Stimulated activated CD8-positive, alpha-beta memory T cell treated with anti-CD3 and anti-CD28 coated beads, Interleukin-12 subunit alpha, Interleukin-12 subunit beta, amount 100 ng/mL, for 24 hours (primary cell): ENCODE results near the gene LIMS2.

ENCODE experiments used
- DNase-seq: peaks from one replicate; pipeline ENCODE4 v3.0.0-alpha.2; 2020; ENCODE audit errors: extremely low read depth

Gene LIMS2

DNA sequence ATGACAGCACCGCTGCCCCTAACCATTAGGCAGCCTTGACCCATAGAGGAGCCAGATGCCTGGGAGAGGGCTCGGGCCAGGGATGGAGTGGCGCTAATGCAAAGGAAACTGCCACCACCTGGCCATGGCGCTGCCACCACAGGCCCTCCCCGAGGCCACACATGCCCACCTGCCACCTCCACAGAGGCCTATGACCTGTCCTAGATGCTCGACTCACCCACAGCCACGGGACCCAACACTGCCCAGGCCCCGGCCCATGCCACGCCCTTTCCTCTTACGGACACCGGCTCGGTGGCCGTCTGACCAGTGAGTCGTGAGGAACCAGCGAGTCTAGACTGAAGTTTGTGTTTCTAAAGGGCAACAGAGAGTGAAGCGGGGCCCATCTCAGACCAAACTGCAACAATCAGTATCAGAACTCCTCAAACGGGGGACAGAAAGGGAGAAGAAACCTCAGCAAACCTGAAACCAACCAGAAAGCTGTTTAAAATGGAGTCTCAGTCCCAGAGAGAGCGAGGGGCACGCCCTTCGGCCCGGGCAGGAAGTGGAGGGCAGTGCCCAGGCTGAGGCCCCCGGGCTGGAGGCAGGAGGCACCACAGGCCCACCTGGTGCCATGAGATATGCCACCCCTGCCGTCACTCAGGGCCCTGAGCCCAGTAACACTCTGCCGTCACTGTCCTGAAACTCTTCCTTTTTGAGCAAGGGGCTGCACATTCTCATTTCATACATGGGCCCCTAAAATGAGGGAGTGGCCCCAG, 28.7 kb downstream of the LIMS2 start:
- DNase-seq, result no peak

DNA sequence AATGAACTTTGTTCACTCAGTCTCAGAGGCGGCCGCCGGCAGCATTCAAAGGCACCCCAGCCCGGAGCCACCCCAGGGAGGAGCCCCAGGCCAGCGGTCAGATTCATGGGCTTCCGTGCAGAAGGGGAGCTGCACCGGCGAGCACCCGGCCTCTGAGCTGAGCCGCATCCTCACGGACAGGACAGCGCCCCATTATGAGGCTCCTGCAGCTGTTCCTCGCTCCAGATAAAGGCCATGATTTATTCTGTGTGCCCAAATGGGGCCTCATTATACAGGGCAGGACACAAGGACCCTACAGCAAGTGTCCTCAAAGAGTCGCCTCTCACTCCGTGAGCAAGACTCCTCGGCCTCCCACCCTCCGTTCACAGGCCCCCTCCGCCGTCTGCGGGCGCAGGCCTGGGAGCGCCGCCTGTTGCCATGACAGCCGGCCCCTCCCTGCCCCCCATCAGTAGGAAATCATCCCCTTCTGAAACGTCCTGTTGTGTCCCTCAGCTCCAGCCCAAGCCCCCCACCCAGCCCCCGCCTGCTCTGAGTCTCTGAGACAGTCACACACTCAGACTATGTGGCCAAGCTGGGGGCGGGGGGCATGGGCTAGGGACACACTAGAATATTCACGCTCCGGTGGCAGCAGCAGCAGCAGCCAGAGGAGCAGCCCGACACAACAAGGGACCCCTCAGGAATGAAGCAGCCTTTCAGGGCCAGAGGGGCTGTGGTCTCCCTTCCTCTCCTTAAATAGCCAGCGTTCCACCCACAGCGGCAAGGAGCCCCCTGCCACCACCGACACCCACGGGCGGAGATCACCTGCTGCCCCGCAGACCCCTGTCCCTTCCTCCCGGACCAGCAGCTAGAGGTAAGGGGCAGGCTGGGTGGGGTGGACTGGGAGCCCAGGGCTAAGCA, 29.7 kb downstream of the LIMS2 start, which contains the start of gene GPR17:
Gene GPR17, plus strand, starts transcription at position 759 of the 897 bp plus-strand sequence. CDS start 4,583 bp downstream, outside the sequence.
- no peak for DNase-seq

DNA sequence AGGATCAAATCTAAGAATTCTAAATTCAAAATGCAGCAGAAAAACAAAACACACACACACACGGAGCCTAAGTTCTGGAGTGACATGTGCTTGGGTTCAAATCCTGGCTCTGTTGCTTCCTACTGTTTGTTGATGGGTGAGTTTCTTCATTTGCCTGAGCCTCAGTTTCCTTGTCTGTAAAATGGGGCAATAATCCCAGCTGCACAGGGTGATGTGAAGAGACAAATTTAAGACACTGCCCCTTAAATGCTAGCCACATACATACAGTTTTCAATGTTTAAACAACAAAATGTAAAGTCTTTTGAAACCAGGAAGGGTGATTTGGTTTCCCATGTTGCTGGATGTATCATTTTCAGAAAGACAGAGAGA, 30.3 kb downstream of the LIMS2 start:
- no peak for DNase-seq

DNA sequence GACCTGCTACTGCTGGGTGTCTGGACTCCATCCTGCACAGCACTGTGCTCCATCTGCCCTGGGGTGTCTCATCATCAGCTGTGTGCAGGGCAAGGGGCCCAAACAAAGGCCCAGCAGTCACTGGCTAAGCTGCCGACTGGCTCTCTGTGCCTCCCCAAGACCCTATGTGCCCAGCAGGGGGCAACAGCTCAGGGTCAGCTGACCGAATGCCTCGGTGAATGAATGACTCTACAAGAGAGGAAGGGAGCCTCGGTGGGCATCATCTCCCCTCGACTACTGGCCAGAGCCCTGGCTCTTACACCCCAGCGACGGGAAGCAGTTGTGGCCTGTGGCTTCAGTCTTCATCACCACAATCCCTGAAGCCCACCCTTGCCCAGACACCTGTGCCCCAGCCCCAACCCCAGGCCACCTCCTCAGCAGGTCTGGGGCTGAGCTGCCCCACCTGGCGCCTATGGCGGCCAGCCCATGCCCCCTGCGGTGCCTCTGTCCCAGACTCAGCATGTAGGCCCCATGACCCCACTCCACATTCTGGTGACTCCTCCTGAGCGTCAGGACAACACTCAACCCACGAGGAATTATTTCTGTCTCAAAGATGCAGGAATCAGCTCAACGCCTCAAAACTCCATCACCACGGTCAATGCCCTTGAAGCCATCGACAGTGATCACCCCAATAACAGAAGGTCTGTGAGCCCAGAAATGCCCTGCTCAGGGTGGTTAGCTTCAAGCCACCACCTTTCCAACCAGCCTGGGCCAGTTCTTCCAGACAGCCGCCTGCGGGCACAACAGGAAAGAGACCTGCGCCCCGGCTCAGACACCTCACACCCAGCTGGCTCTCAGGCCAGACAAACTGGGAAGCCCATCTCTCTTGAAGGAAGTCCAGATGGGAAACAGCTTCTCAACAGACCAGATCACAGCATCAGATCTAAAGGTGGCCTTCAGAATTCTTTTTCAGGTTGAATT, 31.0 kb downstream of the LIMS2 start:
- DNase-seq, result no peak

DNA sequence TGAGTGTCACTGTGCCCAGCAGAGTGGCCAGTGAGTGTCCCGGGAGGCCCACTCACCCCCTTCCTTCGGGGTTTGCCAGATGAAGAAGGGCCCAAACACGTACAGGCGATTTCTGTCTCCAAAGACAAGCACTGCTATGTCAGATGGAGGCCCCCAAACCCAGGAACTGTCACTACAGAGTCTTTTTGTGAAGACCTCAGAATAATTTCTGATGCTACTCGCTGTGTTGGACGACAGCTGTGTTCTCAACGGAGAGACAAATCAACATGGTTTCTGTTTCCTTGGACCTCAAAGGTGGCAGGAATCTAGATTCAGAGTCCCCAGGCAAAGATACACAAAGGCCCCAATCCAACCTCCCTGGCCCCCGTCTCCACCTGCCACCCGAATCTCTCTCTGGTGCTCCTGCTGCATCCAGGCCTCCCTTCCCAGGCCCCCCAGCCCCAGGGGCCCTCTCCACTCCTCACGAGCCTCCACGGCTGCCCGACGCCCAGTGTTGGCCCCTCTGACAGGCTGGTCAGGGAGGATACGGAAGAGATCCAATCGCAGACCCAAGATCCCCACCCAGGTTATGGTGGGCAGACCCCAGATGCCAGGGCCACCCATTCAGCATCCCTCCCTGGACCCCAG, 31.8 kb downstream of the LIMS2 start:
- DNase-seq, result no peak

DNA sequence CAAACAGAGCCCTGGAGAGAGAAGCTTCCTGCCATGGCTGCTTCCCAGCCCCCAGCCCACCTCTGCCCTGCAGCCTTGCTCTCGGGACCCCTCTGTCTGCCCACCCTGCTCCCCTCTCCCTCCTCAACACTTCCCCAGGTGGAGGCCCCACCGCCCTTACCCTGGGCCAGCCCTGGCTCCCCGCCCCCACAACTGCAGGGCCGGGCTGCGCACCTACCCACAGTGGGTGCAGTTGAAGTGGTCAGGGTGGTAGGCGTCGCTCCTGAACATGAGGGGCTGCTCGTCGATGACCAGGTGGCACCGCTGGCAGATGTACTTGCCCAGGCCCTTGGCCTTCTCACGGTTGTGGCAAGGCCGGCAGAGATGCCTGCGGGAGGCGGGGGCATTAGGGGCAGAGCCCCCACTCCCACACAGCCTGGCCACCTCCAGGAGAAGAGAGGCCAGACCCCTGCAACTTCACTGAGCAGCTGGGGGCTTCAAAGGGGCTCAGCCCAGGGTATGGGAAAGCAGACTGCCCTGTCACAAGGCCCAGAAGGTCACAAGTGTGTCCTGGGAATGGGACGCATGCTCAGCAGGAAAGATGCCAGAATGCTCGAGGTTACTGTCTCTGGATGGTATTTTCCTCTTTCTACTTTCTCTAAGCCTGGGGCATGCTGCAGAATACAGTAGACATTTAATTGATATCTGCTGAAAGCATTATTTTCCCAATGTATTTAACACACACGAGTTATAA, 32.5 kb downstream of the LIMS2 start:
- no peak for DNase-seq

DNA sequence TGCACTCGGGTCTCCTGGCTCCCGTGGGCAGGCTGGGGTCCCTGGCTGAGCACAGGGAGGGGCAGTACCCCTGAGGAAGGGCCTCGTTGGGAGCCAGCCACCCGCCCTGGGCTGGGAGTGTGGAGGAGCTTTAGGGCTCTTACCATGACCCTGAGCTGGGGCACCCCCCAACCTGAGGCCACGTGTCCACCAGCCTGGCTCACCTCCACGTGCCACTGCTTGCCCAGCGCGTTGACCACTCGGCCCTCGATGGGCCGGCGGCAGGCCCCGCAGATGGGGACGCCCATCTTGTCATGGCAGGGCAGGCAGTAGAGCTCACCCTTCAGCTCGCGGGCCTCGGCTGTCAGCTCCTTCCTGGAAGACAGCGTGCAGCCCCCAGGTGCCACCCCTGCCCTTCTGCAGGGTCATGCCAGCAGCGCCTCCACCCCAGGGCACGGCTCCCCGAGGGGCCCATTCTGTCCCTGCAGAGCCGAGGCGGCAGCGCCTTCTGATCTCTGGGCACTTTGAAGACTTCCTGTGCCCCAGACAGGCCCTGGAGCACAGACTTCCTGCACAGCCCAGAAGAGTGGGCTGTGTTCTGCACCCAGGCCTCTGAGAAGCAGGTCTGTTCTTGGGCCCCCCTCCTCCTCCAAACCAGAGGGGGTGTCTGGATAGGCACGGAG, 33.4 kb downstream of the LIMS2 start:
- DNase-seq, result no peak

DNA sequence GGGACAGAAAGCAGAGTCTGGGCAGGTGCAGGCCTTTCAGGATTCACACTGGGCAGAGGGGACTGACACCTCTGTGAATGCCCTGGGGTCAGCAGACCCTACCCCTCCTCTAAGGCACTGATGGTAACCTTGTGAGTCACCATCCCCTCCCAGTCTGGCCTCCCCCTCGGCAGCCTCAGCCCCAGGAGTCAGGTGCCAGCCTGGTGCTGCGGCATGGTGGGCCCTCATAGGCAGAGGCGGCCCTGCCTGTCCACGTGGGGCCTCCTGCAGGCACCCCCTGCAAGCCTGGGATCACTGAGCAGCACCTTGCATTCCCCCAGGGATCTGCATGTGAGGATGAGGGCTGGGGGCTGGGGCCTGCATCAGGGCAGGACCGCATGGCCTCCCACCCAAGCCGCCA, 34.2 kb downstream of the LIMS2 start:
- no peak for DNase-seq

DNA sequence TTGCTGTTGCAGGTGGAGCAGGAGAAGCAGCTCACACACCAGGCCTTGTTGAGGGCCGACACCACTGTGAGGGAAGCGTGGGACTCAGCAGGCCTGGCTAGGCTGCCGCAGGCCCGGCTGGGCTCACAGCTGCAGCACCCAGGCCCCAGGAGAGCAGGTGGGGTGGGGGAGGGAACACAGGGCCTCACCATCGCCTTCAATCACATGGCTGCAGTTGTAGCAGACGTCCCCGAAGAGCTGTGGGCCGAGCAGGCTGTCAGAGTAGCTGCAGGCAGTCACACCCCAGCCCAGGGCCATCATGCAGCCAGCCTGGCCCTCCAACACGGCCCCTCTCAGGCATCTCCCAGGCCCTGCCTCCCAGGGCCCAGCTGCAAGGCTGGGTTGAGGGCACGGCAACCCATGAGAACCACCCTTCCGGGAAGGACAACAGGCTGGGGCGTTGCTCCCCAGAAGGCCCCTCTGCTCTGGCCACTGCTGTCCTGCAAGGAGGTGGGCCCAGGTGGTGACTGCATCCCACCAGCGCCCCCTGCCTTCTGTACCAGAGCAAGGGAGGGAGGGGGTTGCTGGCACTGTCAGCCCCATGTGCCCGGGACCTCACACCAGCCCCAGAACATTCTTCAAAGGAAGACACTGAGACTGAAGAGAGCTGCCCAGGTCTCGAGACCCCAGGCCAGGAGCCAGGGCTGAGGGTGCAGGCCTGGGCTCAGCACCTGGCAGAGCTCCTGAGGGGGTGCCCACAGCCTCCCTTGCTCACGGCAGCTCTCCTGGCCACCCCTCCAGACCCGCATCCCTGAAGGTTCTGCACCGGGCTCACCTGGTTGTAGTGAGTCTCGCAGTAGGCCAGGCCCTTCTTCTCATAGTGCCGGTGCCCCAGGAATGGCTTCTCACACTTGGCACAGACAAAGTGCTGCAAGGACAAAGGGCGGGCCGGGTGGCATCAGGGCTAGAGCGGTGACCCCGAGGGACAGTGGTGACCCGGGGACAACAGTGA, 35.0 kb downstream of the LIMS2 start:
- no peak for DNase-seq

DNA sequence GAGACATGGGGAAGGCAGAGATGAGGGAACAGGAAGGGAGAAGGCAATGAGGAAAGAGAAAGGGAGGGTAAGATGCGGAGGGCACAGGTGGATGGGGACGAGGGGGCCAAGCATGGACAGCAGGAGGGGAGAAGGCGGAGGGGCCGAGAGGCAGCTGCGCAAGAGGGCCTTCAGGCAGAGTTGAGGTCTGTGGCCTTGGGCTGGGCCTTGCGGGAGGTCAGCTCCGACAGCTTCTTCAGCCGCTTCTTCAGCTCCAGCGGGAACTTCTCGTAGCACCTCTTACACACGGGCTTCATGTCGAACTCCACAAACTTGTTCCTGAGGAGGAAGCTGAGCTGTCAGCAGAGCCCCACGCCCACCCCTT, 36.2 kb downstream of the LIMS2 start:
- no peak for DNase-seq

DNA sequence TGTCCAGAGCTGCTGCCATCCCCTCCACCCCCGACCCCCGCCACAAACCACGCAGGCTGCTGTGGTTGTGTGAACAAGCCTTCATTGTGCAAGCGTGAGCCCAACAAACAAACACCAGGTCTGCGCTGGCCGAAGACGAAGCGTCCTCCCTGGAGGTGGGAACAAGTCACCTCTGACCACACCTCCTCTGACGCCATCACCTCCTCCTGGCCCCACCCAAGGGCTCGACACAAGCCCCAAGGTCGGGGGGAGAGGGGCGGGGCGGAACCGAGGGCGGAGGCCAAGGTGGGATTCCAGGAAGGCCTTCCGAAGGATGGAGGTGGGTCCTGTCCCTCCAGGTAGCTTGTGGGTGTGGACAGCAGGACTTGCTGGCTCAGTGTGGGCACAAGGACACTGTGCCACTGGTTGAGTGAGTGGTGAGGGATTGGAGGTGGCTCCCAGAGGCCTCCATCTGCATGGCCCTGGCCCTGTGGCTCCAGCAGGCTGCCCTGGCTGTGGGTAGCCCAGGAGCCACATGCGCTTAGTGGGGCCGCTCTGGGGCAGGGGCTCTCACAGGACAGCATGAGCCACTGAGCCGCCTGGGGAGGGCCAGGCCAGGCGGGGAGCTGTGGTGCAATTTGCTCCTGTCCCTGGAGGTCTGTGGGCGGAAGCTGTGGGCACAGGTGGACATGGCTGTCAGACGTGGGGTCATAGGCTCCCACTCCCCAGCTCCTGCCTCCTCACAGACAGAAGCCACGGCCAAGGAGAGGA, 36.8 kb downstream of the LIMS2 start:
- DNase-seq, result no peak

DNA sequence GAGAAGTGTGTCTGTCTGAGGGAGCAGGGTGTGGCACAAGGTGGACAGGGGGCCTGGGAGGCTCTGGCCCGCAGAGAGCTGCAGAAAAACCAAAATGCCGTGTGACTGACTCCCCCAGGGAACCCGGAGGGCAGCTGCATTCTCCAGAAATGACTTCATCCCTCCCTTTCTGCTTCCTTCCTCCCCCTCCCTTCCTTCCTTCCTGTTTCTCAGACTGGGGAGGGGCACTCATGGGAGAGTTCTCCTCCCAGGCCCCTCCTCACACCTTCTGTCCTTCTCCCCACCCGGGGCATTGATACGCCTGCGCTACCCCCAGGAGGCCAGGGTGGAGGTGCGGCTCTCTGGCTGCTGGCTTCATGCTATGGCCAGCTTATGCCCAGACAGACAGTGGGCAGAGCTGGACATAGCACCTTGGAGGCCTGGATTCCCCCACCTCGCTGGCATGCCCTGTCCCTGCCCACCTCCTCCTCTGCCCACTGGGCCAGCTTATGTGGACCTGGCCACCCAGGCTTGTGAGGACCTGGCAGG, 37.5 kb downstream of the LIMS2 start:
- no peak for DNase-seq

DNA sequence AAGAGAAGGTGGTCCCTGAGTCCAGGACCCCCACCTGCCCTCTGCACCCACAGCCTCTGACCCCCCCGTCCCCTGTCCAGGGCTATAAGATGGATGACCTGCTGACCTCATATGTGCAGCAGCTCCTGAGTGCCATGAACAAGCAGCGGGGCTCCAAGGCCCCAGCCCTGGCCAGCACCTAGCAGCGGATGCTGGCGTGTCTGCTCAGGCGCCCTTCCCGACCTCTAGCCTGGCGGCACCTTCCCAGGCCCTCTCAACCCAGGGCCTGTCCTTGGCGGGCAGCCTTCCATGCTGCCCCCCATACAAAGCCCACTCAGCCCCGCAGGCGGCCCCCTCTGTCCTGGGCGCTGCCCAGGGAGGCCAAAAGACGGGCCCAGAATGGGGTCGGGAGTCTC, 38.1 kb downstream of the LIMS2 start:
- DNase-seq, result no peak

DNA sequence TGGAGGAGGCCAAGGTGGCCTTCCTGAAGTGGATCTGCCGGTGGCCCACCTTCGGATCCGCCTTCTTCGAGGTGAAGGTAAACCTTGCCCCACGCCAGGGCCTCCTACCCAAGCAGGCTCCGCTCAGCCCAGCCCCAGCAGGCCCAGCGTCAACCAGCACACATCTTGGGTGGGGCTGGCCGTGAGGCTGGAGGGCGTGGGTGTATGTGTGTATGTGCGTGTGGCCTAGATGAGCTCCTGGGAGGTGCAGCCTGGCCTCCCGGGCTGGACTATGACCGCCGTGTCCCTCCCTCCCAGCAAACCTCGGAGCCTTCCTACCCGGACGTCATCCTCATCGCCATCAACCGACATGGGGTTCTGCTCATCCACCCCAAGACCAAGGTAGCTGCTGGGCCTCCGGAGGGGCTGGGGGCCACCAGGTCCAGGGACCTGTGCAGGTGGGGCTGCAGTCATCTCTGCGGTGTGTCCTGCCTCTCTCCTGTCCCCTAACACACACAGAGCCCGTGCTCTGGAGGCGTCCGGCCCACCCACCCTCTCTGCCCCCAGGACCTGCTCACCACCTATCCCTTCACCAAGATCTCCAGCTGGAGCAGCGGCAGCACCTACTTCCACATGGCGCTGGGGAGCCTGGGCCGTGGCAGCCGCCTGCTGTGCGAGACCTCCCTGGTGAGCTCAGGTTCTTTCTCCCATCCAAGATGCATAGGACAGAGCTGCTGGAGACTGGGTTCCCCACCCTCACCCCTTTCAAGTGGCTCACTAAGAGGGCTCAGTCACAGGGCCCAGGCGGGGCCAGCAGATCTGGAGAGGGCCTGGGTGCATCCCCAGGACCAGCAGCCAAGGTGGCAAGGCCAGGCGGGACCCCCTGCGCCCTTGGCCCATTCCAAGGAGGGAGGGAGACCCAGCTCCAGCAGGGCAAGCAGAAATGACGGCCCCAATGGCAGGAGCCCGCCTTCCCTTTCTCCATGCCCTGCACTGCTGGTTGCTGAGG, 38.8 kb downstream of the LIMS2 start:
- DNase-seq, result no peak

DNA sequence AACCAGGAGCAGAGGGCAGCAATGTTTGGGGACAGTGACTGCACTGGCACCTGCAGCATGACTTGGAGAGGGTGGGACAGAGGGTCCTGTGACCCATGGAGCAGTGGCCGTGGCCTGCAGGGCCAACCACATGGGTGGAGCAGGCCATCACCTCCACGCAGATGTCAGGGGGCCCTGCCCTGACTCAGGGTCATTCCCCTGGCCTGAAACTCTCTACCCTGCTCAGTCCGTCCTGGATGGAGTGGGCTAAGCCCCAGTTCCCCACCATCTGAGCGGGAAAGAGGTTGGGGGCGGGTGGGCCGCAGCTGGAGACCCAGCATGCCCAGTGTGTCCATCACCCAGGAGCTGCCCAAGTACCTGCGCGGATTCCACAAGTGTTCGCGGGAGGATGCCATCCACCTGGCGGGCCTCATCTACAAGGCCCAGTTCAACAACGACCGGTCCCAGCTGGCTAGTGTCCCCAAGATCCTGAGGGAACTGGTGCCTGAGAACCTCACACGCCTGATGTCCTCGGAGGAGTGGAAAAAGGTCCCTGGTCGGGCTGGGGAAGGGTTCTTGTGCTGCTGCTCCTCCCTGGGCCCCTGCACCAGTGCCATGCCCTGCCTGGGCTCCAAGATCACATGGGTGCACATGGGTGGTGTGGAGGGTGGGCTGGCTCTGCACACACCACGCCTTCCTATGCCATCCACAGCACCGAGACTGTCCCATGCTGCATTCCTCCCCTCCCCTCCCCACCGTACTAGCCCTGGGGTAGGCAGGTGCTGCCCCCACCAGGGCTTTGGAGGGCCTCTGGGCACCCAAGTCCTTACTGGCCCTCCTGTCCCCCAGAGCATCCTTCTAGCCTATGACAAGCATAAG, 39.7 kb downstream of the LIMS2 start:
- DNase-seq, result no peak
